Measurements from ENCODE around the gene LACTB.

DNA sequence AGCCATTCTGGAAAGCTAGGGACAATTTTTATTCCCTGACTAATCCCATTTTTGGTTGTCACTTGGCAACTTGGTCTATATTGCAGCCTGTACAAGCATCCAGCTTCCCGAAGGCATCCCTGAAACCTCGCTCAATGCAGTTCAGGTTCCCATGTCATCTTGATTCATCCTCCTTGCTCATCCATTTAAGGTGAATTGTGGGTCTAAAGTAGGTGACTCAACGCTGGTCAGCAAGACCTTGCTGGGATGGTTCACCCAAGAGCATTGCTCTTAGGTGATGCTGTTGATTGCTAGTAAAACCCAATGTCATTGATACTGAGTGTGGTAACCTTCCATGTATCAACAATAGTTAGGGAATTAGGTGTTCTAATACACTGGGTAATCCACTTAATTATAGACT lies 54.6 kb downstream of the LACTB start:
- no peak for TF ChIP-seq EZH2 (IDR thresholded peaks at IDR 0.05; ENCODE audit: borderline replicate concordance, low read length)
- TF ChIP-seq, protein P1, sequence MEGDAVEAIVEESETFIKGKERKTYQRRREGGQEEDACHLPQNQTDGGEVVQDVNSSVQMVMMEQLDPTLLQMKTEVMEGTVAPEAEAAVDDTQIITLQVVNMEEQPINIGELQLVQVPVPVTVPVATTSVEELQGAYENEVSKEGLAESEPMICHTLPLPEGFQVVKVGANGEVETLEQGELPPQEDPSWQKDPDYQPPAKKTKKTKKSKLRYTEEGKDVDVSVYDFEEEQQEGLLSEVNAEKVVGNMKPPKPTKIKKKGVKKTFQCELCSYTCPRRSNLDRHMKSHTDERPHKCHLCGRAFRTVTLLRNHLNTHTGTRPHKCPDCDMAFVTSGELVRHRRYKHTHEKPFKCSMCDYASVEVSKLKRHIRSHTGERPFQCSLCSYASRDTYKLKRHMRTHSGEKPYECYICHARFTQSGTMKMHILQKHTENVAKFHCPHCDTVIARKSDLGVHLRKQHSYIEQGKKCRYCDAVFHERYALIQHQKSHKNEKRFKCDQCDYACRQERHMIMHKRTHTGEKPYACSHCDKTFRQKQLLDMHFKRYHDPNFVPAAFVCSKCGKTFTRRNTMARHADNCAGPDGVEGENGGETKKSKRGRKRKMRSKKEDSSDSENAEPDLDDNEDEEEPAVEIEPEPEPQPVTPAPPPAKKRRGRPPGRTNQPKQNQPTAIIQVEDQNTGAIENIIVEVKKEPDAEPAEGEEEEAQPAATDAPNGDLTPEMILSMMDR (IDR thresholded peaks at IDR 0.05; ENCODE audit: low read length), result no peak
